ENCODE data around the gene AFAP1.

- TF ChIP-seq, protein P1, sequence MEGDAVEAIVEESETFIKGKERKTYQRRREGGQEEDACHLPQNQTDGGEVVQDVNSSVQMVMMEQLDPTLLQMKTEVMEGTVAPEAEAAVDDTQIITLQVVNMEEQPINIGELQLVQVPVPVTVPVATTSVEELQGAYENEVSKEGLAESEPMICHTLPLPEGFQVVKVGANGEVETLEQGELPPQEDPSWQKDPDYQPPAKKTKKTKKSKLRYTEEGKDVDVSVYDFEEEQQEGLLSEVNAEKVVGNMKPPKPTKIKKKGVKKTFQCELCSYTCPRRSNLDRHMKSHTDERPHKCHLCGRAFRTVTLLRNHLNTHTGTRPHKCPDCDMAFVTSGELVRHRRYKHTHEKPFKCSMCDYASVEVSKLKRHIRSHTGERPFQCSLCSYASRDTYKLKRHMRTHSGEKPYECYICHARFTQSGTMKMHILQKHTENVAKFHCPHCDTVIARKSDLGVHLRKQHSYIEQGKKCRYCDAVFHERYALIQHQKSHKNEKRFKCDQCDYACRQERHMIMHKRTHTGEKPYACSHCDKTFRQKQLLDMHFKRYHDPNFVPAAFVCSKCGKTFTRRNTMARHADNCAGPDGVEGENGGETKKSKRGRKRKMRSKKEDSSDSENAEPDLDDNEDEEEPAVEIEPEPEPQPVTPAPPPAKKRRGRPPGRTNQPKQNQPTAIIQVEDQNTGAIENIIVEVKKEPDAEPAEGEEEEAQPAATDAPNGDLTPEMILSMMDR (optimal IDR thresholded peaks at IDR 0.05 in 1 of 3, IDR thresholded peaks at IDR 0.05 in 1 of 3, conservative IDR thresholded peaks at IDR 0.05 in 1 of 3; ENCODE audit: extremely low read depth in 1 of 3, insufficient read depth in 2 of 3, low read length in 3 of 3): no peak
- no peak for TF ChIP-seq EZH2 (IDR thresholded peaks at IDR 0.05; ENCODE audit: low read length)
These were observed 113.3 kb downstream of the AFAP1 start for GRCh38 chr4:7826176-7826908.
